H7 (cell line): ENCODE measurements around the gene ZNF577. TPM values are rescaled to one million over a fixed set of nuclear protein-coding genes. Genes with fewer than 3 reads are reported as not detected.

ENCODE experiments used
- DNase-seq: peaks from one replicate; pipeline ENCODE4 v3.0.0; 2012
- H3K27me3 ChIP-seq: 2 replicates; pipeline ENCODE4 v1.6.0; 2011; ENCODE audit warnings: mild to moderate bottlenecking, low read length; ENCODE audit not compliant: control insufficient read depth, insufficient read depth
- H3K36me3 ChIP-seq: replicated peaks from 2 replicates; pipeline ENCODE4 v1.5.1; 2011; ENCODE audit warnings: low read length; ENCODE audit not compliant: control insufficient read depth, insufficient read depth
- H3K4me3 ChIP-seq: 2 replicates; pipeline ENCODE4 v1.5.1; 2011; ENCODE audit warnings: low read depth, mild to moderate bottlenecking, control low read depth, low read length, moderate library complexity; ENCODE audit not compliant: insufficient read depth
- total RNA-seq: library from RNA; depleted of rRNA; stranded (reverse); fragments of >200 nt; shearing (Covaris generic); gene quantifications from 2 replicates; pipeline ENCODE4 v1.2.3, GENCODE V29; 2014; rRNA removed

Gene ZNF577
- total RNA-seq, 1 experiment from 2014 or later: 6.5 TPM

DNA sequence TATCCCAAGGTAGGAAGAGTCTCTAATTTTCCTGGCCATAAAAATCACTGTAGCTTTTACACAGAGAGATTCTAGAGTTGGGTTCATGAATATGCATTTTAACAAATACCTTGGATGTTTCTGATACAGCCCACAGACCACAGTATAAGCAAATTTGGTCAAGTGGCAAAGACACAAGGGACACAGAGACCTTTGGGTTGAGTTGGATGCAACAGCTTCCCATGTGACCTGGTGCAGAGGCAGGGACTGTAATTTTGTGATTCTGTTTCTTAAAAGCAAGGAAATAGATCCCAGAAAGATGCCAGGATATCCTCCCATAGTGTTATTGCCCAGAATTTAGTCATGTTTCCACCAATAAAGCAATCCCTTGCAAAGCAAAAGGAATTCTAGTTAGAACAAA is 65.8 kb downstream of the ZNF577 start:
- H3K27me3 ChIP-seq: no peaks in the 10 kb centered on the region
- no peak for DNase-seq
- no peaks in the 10 kb centered on the region for H3K36me3 ChIP-seq
- no peak overlapping the region for H3K4me3 ChIP-seq

DNA sequence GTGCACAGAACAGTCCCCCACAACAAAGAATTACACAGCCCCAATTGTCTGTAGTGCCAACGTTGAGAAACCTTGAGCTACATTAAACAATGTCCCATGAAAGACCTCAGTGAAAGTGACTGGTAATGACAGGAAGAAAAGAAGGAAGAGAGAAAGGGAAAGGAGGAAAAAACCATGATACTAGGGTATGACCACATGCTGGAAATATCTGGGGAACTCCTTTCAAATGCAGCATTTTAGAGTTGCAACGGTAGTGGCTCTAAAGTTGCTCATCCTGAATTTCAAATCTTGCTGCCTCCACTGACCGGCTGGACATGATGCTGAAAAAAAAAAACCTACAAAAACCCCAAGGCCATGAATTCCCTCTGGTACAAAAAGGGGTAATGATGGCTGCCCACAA is 66.3 kb downstream of the ZNF577 start:
- DNase-seq: no peak
- Histone ChIP-seq H3K4me3 (no peak overlapping the region), H3K36me3 (no peaks in the 10 kb centered on the region), H3K27me3 (no peaks in the 10 kb centered on the region)

Other genes starting within 250 kb of the ZNF577 start
- gene SIGLEC14, start 241.1 kb downstream of the ZNF577 start, total RNA-seq: not detected in 2 replicates
- 6.3 and 15.0 TPM in 2 replicates for gene SPACA6, start 194.6 kb downstream of the ZNF577 start, total RNA-seq
- gene HAS1, start 164.0 kb downstream of the ZNF577 start, total RNA-seq: 0.37 TPM in 1 of 2 replicates, not detected in the other
- gene FPR1, start 136.1 kb downstream of the ZNF577 start, total RNA-seq: not detected in 2 replicates
- not detected in 2 replicates for gene FPR2, start 126.8 kb downstream of the ZNF577 start, total RNA-seq
- not detected in 2 replicates for gene FPR3, start 92.8 kb downstream of the ZNF577 start, total RNA-seq
- 8.3 and 17.0 TPM in 2 replicates for gene ZNF649, start 17.1 kb upstream of the ZNF577 start, total RNA-seq
- gene ZNF613, start 39.5 kb upstream of the ZNF577 start, total RNA-seq: 7.9 and 8.6 TPM in 2 replicates
- gene ZNF350, start 98.9 kb upstream of the ZNF577 start, total RNA-seq: 0.15 and 0.28 TPM in 2 replicates
- 0.80 and 1.4 TPM in 2 replicates for gene ZNF615, start 120.3 kb upstream of the ZNF577 start, total RNA-seq
- 7.3 and 13.5 TPM in 2 replicates for gene ZNF614, start 140.4 kb upstream of the ZNF577 start, total RNA-seq
- 2.3 and 2.9 TPM in 2 replicates for gene ZNF432, start 160.9 kb upstream of the ZNF577 start, total RNA-seq
- 4.0 and 4.1 TPM in 2 replicates for gene ZNF841, start 207.8 kb upstream of the ZNF577 start, total RNA-seq